PC-9 (cell line): ENCODE measurements around the gene GCM1. TPM values are rescaled to one million over a fixed set of nuclear protein-coding genes. Genes with fewer than 3 reads are reported as not detected.
"Not testable (repeated sequence)": the region's sequence is repeated elsewhere in the genome, so short reads cannot be mapped to it uniquely, and the experiment has no call there.

Experiments used
- BruUV-seq: library from RNA; stranded (reverse); fragments of 400-500 nt; replicated peaks from 2 replicates; lab custom pipeline; 2021; lab: Mats Ljungman, UMichigan
- CTCF ChIA-PET: fragments of 300-600 bp; sonication (Branson Sonifier 250); formaldehyde crosslinking; loops from one replicate; lab custom pipeline; 2022; ENCODE audit warnings: antibody characterized with exemption; lab: Charles Lee
- POLR2A ChIA-PET: fragments of 300-600 bp; sonication (Branson Sonifier 250); formaldehyde crosslinking; loops from one replicate; lab custom pipeline; 2022; ENCODE audit warnings: antibody characterized with exemption; ENCODE audit not compliant: unreplicated experiment; lab: Charles Lee
- DNase-seq, 2 experiments: peaks; one replicate each; pipeline versions ENCODE4 v3.0.0 to v3.0.0-alpha.2; 2015 to 2022; ENCODE audit warnings: mixed read lengths in 1 of 2
- H2AFZ ChIP-seq: fragments of 200-600 bp; sonication (generic); 2 replicates; pipeline ENCODE4 v1.8.1; 2017; ENCODE audit warnings: antibody characterized with exemption
- H3F3A ChIP-seq: fragments of 200-600 bp; sonication (generic); 2 replicates; pipeline ENCODE4 v1.8.1; 2017; ENCODE audit warnings: antibody characterized with exemption, mild to moderate bottlenecking, low read depth; ENCODE audit not compliant: insufficient read depth
- H3K27ac ChIP-seq: fragments of 200-600 bp; sonication (generic); 2 replicates; pipeline ENCODE4 v1.6.1; 2016; ENCODE audit warnings: mixed run types
- H3K27me3 ChIP-seq: fragments of 200-600 bp; sonication (generic); 2 replicates; pipeline ENCODE4 v1.6.1; 2016; ENCODE audit warnings: low read depth, mixed run types; ENCODE audit not compliant: insufficient read depth
- H3K36me3 ChIP-seq: fragments of 200-600 bp; sonication (generic); 2 replicates; pipeline ENCODE4 v1.6.1; 2016; ENCODE audit warnings: low read depth, mixed run types
- H3K4me1 ChIP-seq: fragments of 200-600 bp; sonication (generic); replicated peaks from 2 replicates; pipeline ENCODE4 v1.6.1; 2016; ENCODE audit warnings: mixed run types; ENCODE audit not compliant: insufficient read depth
- H3K4me2 ChIP-seq: fragments of 200-600 bp; sonication (generic); 2 replicates; pipeline ENCODE4 v1.6.1; 2017; ENCODE audit warnings: mixed run types
- H3K4me3 ChIP-seq: fragments of 200-600 bp; sonication (generic); 2 replicates; pipeline ENCODE4 v1.6.1; 2016; ENCODE audit warnings: mixed run types
- H3K79me2 ChIP-seq: fragments of 200-600 bp; sonication (generic); 2 replicates; pipeline ENCODE4 v1.6.1; 2017; ENCODE audit warnings: low read depth, mixed run types
- H3K9me2 ChIP-seq: fragments of 200-600 bp; sonication (generic); 2 replicates; pipeline ENCODE4 v1.8.1; 2017; ENCODE audit warnings: mild to moderate bottlenecking; ENCODE audit not compliant: insufficient read depth
- H3K9me3 ChIP-seq: fragments of 200-600 bp; sonication (generic); 2 replicates; pipeline ENCODE4 v1.8.1; 2016; ENCODE audit warnings: low read depth; ENCODE audit not compliant: insufficient read depth
- H4K20me1 ChIP-seq: fragments of 200-600 bp; sonication (generic); 2 replicates; pipeline ENCODE4 v1.8.1; 2017; ENCODE audit not compliant: insufficient read depth
- CTCF ChIP-seq: fragments of 200-600 bp; sonication (generic); conservative IDR thresholded peaks from 2 replicates; pipeline ENCODE4 v1.6.1; 2017; ENCODE audit warnings: mixed run types, antibody characterized with exemption, mild to moderate bottlenecking, moderate library complexity
- EZH2 ChIP-seq: fragments of 200-600 bp; sonication (generic); IDR thresholded peaks from 2 replicates; pipeline ENCODE4 v1.8.0; 2017; ENCODE audit warnings: antibody characterized with exemption, low read depth
- intact Hi-C: fragments of 100-400 bp; cut with micrococcal nuclease; formaldehyde crosslinking; loops from one replicate; pipeline ENCODE4 v1.10.0; 2022; ENCODE audit not compliant: unreplicated experiment
- total RNA-seq: library from RNA; stranded (reverse); gene quantifications from 2 replicates; pipeline ENCODE4 v1.2.3, GENCODE V29; 2021

Gene GCM1
- total RNA-seq, 1 experiment from 2014 or later: 0.13 TPM

GRCh38 chr6:53161481-53162009 is 12.9 kb upstream of the GCM1 start:
- Histone ChIP-seq H3K79me2 (no peaks in the 10 kb centered on the region), H4K20me1 (no peaks in the 10 kb centered on the region), H3K4me1 (peaks cover 31% of the 10 kb centered on the region), H3K27me3 (no peaks in the 10 kb centered on the region), H3K4me2 (peak overlapping the region; percentile 30; the same call in 1 of the 2 replicates), H3K9me2 (no peaks in the 10 kb centered on the region), H3K27ac (peak overlapping the region; percentile 53), H3K36me3 (no peaks in the 10 kb centered on the region), H3K9me3 (0 out of 2 replicates have a peak, but pooled peaks cover 2% of the 10 kb centered on the region), H3F3A (peaks cover 8% of the 10 kb centered on the region; the same call in 1 of the 2 replicates), H2AFZ (peak overlapping the region; percentile 36; the same call in 1 of the 2 replicates), H3K4me3 (no peak overlapping the region)
- ChIA-PET POLR2A (interaction anchor here (0.6 kb wide), 1 partner anchor 18 kb away, joined by 4 read pairs; no protein-coding TSS in a partner anchor), CTCF (no interaction called here)
- no TSS peak for BruUV-seq
- intact Hi-C loops: no loop called here
- DNase-seq: peak in 1 of 2 experiments; percentile 54
- TF ChIP-seq CTCF (no peak), EZH2 (no peak)

GRCh38 chr6:53159558-53159957 is 10.9 kb upstream of the GCM1 start:
- Histone ChIP-seq H3K79me2 (no peaks in the 10 kb centered on the region), H3K4me1 (peaks cover 31% of the 10 kb centered on the region), H3K27me3 (no peaks in the 10 kb centered on the region), H4K20me1 (no peaks in the 10 kb centered on the region), H2AFZ (no peak overlapping the region), H3K27ac (no peak overlapping the region), H3K9me3 (0 out of 2 replicates have a peak, but pooled peaks cover 2% of the 10 kb centered on the region), H3K4me2 (peak overlapping the region; percentile 50; the same call in 1 of the 2 replicates), H3F3A (peaks cover 8% of the 10 kb centered on the region; the same call in 1 of the 2 replicates), H3K9me2 (no peaks in the 10 kb centered on the region), H3K4me3 (no peak overlapping the region), H3K36me3 (no peaks in the 10 kb centered on the region)
- ChIA-PET POLR2A (interaction anchor here (0.8 kb wide), 1 partner anchor 637 kb away, joined by 20 read pairs; no protein-coding TSS in a partner anchor), CTCF (interaction anchor here (0.6 kb wide), 1 partner anchor 45 kb away, joined by 3 read pairs; no protein-coding TSS in a partner anchor)
- BruUV-seq: no TSS peak
- intact Hi-C loops: no loop called here
- TF ChIP-seq EZH2 (no peak), CTCF (no peak)
- DNase-seq: peak in 1 of 2 experiments; percentile 62

GRCh38 chr6:53158076-53158475 is 9.4 kb upstream of the GCM1 start:
- H3K9me2 ChIP-seq, H3K4me3 ChIP-seq, H3K4me2 ChIP-seq, BruUV-seq, CTCF ChIA-PET, H3K9me3 ChIP-seq, H2AFZ ChIP-seq, H3K27me3 ChIP-seq, intact Hi-C loops, H4K20me1 ChIP-seq, H3F3A ChIP-seq, POLR2A ChIA-PET, H3K79me2 ChIP-seq, H3K27ac ChIP-seq, H3K36me3 ChIP-seq, DNase-seq: not testable (repeated sequence)
- peaks cover 31% of the 10 kb centered on the region for H3K4me1 ChIP-seq

- BruUV-seq, H4K20me1 ChIP-seq, H3K36me3 ChIP-seq, H3K27me3 ChIP-seq, H3K4me3 ChIP-seq, H3K79me2 ChIP-seq, H3F3A ChIP-seq, DNase-seq, H3K27ac ChIP-seq, intact Hi-C loops, POLR2A ChIA-PET, H2AFZ ChIP-seq, H3K9me3 ChIP-seq, H3K4me2 ChIP-seq, H3K9me2 ChIP-seq: not testable (repeated sequence)
- H3K4me1 ChIP-seq: peaks cover 11% of the 10 kb centered on the region
- CTCF ChIA-PET: interaction anchor here (0.9 kb wide), 1 partner anchor 20 kb away, joined by 7 read pairs; no protein-coding TSS in a partner anchor
These were observed 6.6 kb upstream of the GCM1 start for GRCh38 chr6:53155279-53155678.
